ENCODE measurements around the gene C10orf67.

DNA sequence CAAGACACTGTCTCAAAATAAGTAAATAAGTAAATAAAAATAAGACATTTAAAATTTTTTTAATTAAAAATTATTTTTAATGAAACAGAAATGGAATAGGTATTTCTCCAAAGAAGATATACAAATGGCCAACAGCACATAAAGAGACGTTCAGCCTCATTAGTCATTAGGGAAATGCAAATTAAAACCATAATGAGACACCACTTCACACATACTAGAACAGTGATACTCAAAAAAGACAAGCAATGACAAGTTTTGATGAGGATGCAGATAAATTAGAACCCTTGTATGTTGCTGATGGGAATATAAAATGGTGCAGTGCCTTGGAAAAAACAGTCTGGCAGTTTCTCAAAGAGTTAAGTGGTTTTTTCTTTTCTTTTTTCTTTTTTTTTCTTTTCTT lies 26.5 kb upstream of the C10orf67 start:
- TF ChIP-seq CEBPB (IDR thresholded peaks at IDR 0.05; ENCODE audit: low read depth, low read length) (no peak), MAFK (IDR thresholded peaks at IDR 0.05; ENCODE audit: low read depth, low read length) (no peak), CTCF (IDR thresholded peaks at IDR 0.05; ENCODE audit: control extremely low read depth in 1 of 3, insufficient read depth in 1 of 3, low read depth in 1 of 3, low read length in 3 of 3) (no peak), POLR2AphosphoS5 (IDR thresholded peaks at IDR 0.05; ENCODE audit: low read depth, low read length) (no peak), FOSL1 (IDR thresholded peaks at IDR 0.05; ENCODE audit: insufficient read depth, low read depth, low read length) (no peak)
- TF ChIP-seq, protein P1, sequence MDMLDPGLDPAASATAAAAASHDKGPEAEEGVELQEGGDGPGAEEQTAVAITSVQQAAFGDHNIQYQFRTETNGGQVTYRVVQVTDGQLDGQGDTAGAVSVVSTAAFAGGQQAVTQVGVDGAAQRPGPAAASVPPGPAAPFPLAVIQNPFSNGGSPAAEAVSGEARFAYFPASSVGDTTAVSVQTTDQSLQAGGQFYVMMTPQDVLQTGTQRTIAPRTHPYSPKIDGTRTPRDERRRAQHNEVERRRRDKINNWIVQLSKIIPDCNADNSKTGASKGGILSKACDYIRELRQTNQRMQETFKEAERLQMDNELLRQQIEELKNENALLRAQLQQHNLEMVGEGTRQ (IDR thresholded peaks at IDR 0.05; ENCODE audit: low read length) = no peak

Measured in H1 (cell line).